GM18870 (cell line): ENCODE data around the gene PASK.
A peak's percentile ranks its signal among the peaks of the same experiment; 100 is the strongest.

ENCODE experiments used
- ATAC-seq: cut with Tn5 transposase; IDR thresholded peaks from one replicate; pipeline ENCODE4 v1.9.1; 2021; ENCODE audit warnings: moderate library complexity; ENCODE audit not compliant: unreplicated experiment

Gene PASK

GRCh38 chr2:241149925-241150659 is 820 bp upstream of the PASK start, which contains the start of gene PPP1R7:
Gene PPP1R7, plus strand, starts transcription at chr2:241150467. Its CDS starts 29 bp downstream, at chr2:241150496.
- ATAC-seq, result peak; percentile 65

DNA sequence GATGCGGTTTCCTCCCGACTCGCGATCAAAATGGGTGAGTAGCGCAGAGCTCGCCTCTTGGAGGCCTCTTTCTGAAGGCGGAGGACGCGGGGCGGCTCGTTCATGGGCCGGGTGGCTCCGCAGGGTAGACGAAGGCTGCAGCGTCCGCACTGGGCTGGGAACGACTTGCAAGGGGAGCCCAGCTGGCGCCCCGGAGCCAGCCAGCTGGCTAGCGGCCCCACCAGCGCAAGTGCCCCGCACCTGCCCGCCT is 328 bp upstream of the PASK start:
- ATAC-seq, result peak; percentile 7

GRCh38 chr2:241148239-241148638 is 1.0 kb downstream of the PASK start:
- ATAC-seq, result no peak

DNA sequence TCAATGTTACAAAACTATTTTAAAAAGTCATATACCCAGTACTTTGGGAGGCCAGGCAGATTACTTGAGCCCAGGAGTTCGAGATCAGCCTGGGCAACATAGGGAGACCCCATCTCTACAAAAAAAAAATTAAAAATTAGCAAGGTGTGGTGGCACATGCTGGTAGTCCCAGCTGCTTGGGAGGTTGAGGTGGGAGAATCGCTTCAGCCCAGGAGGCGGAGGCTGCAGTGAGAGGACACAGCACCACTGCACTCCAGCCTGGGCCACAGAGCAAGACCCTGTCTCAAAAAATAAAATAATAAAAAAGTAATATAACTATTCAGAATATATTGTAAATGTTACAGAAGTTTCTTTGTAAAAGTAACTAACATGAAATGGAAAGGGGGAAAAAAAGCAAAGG is 1.9 kb downstream of the PASK start:
- no peak for ATAC-seq

GRCh38 chr2:241146286-241146685 is 3.0 kb downstream of the PASK start:
- no peak for ATAC-seq

GRCh38 chr2:241142593-241142992 is 6.7 kb downstream of the PASK start:
- no peak for ATAC-seq

DNA sequence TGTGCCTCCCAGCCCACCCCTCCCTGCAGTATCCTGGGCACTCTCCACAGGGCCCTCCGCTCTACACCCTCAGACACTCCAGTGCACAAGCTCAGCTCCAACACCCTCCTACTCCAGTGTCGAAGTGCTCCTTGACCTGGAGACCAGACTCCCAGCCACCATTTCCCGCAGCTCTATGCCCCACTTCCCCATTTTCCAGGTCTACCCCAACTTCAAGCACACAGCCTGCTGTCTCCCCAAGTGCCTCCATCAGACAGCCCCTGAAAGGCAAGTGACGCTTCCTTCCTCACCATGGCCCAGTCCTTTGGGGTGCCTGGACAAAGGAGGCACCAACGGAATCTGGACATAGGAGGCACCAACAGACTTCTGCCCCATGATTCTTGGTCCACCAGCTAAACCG is 7.2 kb downstream of the PASK start:
- ATAC-seq, result no peak

DNA sequence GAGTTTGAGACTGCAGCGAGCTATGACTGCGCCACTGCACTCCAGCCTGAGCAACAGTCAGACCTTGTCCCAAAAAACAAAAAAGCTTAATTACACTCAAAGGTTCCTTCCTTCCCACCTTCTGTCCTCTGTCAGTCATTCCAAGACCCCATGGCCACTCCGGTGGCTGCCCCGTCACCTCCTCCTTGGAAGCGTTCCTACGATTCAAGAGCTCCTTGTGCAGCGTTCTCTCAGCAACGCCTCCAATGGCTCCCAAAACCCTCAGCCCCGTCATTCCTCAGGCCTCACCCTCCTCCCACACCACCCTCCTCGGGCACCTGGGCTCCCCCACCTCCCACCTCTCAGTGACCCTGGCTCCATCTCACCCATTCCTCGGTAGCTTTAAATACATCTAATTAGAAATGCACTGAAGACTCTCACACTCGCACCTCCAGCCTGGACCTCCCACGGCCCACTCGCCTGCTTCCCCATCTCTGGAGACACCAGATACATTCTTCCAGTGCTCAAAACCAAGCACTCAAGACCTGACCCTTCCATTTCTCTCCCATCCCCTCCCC is 8.0 kb downstream of the PASK start:
- no peak for ATAC-seq

DNA sequence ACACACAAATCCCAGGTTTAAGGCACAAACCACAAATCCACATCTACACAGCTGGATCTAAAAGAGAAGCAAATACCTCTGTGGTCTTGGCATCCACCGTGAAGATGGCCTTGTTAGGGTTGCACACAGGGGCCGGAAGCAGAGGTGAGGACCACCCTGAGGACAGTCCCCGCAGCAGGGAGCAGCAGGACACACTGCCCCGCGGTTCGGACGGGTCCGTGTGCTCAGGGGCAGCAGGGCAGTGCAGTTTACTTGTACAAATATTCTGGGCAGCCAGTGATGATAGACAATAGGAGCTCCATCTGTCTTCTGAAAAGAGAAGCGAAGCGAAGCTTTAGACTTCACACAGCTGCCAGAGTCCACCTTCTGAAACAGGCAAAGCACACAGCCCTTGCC is 8.8 kb downstream of the PASK start:
- no peak for ATAC-seq

DNA sequence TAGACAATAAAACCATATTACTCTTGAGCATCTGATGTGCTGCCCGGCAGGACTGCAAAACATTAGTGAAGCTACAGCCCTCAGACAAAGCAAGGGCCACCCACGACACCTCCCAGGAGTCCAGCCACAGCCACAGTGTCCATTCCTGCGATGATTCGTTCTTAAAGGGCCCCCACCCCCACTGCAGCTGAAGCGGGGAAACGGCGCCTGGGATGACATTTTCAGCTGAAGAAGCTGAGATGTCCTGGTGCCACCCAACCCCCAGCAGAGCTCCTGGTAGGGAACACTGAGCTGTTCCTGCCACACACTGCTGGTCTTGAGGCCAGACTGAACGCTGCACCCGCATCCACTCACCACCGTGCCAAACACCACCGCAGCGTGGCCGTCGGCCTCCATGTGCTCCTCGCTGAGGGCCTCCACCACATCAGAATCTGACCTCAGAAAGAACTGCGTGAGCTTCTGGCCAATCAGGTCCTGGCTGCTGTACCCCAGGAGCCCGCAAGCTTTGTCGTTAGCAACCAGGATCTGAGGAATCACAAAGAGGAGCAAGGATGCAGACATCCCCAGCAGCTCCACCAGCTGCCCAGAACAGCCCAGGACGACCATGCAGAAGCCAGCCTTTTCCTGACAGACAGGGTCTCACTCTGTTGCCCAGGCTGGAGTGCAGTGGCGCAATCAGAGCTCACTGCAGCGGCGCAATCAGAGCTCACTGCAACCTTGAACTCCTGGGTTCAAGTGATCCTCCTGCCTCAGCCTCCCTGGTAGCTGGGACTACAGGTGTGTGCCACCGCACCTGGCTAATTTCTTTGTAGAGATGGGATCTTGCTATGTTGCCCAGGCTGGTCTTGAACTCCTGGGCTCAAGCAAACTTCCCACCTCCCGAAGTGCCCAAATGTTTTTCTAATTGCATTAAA is 9.5 kb downstream of the PASK start:
- ATAC-seq, result no peak

DNA sequence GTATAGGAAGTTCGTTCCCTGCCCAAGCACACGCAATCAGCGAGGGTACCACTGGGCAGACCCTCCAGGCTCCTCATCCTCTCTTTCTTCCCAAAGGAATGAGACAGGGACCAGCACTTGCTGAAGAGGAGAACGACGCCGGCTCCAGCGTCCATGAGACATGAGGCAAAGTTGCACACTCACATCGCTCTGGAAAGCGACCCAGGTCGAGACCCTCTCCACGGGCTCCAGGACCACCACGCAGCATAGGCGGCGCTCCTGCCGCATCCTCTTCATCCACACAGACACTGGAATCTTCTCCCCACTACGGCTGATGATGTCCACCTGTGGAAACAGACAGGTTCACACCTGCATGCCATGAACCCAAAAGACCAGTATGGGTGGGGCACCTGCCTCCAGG is 10.8 kb downstream of the PASK start:
- ATAC-seq, result no peak

DNA sequence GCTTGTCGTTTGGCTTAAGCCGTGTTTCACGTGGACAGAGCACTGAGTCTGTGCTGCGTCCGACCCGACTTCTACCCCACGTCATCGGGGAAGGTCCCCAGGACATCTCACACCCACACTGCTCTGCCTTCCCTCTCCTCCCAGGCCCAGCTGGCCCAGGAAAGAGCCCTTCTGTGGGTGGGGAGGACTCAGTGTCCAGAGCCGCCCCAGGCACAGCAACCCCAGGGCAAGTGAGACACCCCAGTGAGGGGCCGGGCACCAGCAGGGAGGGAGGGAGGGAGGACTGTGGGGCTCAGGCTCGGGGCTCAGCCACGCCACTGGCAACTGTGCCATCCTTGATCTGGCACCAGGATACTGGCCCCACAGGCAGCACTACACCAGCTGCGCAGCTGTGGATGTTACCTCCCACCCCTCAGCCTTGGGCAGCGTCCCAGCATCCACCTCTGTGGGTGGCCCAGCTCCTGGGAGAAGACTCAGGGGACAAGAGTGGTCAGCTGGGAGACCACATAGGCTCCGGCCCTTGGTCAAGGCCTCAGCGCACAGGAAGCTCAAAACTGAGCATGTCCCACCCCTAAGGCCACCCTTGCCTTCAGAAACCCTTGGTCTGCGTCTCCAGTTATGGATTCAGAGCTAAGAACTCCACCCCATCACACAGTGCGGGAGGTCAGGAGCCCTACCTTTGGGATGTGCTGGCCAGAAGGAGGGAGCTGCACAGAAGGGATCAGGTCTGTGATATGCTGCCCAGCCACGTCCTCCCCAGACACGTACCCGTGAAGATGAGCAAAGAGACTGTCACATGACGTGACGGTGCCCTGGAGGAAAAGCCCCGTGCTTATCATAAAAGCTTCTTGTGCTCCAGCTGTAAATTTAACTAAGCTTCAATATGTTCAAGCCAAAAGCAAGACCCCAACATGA is 11.7 kb downstream of the PASK start:
- no peak for ATAC-seq

GRCh38 chr2:241136661-241137260 is 12.5 kb downstream of the PASK start:
- no peak for ATAC-seq

GRCh38 chr2:241136191-241136590 is 13.1 kb downstream of the PASK start:
- ATAC-seq, result no peak

DNA sequence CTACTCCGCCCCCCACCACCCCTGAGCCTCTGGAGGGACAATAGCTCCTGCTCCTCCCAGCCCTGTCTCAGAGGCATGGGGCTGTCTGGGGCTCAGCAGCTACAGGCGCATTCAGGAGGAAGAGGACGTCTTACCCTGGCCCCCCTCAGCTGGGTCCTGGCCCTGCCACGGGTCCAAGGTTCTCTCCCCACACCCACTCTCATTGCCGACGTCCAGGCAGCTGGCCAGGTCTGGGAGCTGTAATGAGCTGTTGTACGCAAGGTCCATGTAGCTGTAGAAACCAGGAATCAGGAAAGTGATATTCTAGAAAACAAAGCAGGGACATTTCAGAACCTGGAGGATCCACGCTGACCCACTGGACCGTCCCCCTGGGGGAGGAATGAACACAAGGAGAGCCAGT is 13.5 kb downstream of the PASK start:
- ATAC-seq, result no peak

DNA sequence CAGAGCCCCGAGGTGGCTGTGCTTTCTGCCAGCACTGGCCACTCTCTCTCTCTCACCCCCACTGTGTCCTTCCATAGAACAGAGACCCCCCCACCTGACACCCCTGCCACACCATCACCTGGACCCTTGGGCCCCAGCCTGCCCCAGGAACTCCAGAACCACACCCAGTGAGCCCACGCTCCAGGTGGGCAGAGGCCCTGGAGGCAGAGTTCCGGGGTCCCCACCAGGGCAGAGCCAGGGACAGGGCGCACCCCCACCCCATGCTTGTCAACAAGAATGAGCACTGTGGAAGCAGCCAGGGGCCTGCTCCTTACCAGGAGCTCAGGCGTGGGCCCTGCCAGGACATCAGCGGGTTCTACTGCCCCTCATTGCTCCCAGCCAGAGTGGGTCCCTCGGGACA is 14.6 kb downstream of the PASK start:
- ATAC-seq, result no peak

GRCh38 chr2:241133436-241133820 is 15.8 kb downstream of the PASK start:
- no peak for ATAC-seq

DNA sequence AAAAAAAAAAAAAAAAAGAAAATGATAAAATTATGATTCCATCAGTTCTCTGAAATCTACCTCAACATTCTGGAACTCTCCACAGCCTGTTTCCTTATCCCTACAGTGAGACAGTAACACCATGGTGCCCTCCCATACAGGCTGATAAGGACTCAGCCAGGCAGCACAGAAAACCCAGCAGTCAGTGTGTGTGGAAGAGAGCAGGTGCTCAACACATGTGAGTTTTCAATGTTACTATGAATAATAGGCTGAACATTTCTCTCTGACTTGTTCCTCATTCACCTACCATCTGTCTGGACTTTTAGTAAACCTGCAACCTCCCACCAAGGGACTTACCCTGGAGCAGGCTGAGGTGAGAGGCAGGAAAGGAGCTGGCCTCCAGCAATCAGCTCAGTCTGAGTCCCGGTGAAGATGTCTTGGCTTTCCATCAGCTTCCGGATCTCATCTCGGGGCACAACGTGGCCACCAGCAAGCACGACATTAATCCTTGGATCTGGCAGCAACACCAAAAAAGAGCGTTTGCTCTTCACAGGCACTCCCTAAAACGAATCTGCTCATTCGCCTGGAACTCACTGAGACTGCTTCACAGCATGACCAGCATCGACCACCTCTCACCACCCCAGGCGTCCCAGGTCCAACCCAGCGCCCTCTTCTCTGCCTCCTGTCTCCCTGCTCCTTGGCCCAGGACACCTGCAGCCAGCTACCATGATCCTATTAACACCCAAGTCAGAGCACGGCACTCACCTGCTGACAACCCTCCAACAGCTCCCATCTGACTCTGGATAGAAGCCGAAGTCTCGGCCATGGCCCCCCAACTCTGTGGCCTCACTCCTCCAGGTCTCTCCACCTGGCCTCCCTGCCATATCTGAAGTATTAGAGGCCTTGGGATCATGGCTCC is 16.5 kb downstream of the PASK start:
- ATAC-seq, result no peak

GRCh38 chr2:241131531-241131930 is 17.7 kb downstream of the PASK start:
- no peak for ATAC-seq

- no peak for ATAC-seq
Measured at GRCh38 chr2:241130316-241130715, 19.0 kb downstream of the PASK start.
